GM19023 (cell line): Measurements from ENCODE around the gene CD99.
A peak's percentile ranks its signal among the peaks of the same experiment; 100 is the strongest.
"Not testable (repeated sequence)": the region's sequence is repeated elsewhere in the genome, so short reads cannot be mapped to it uniquely, and the experiment has no call there.

Experiments
- ATAC-seq: cut with Tn5 transposase; IDR thresholded peaks from one replicate; pipeline ENCODE4 v1.9.1; 2021; ENCODE audit warnings: mild to moderate bottlenecking, moderate library complexity; ENCODE audit not compliant: unreplicated experiment

CD99 gene

GRCh38 chrX:2675657-2676200 is 15.4 kb upstream of the CD99 start:
- not testable (repeated sequence) for ATAC-seq

GRCh38 chrX:2676794-2677675 is 14.1 kb upstream of the CD99 start:
- no peak for ATAC-seq

- ATAC-seq, result no peak
Observed at GRCh38 chrX:2677764-2678163, 13.3 kb upstream of the CD99 start.

- no peak for ATAC-seq
Observed at GRCh38 chrX:2678583-2678982, 12.5 kb upstream of the CD99 start.

GRCh38 chrX:2679534-2680485 is 11.3 kb upstream of the CD99 start:
- no peak for ATAC-seq

- no peak for ATAC-seq
Observed at GRCh38 chrX:2680486-2681348, 10.4 kb upstream of the CD99 start.

- ATAC-seq, result no peak
Observed at GRCh38 chrX:2682565-2683177, 8.4 kb upstream of the CD99 start.

- no peak for ATAC-seq
Observed at GRCh38 chrX:2684256-2684655, 6.8 kb upstream of the CD99 start.

GRCh38 chrX:2685886-2686285 is 5.2 kb upstream of the CD99 start:
- no peak for ATAC-seq

GRCh38 chrX:2689773-2690666 is 1.1 kb upstream of the CD99 start:
- ATAC-seq, result no peak

- ATAC-seq, result peak; percentile 9
Observed at GRCh38 chrX:2691543-2692220, 587 bp downstream of the CD99 start.

- ATAC-seq, result no peak
Observed at GRCh38 chrX:2692221-2693112, 1.4 kb downstream of the CD99 start.

- no peak for ATAC-seq
Observed at GRCh38 chrX:2693113-2694002, 2.3 kb downstream of the CD99 start.

GRCh38 chrX:2694914-2695267 is 3.8 kb downstream of the CD99 start:
- no peak for ATAC-seq

- ATAC-seq, result peak; percentile 83
Observed at GRCh38 chrX:2696698-2697215, 5.7 kb downstream of the CD99 start.

- ATAC-seq, result peak; percentile 11
Observed at GRCh38 chrX:2697306-2697705, 6.2 kb downstream of the CD99 start.
